ENCODE measurements around the gene SAG. TPM values are rescaled to one million over a fixed set of nuclear protein-coding genes. Genes with fewer than 3 reads are reported as not detected.
A peak's percentile ranks its signal among the peaks of the same experiment; 100 is the strongest.
"Not testable (repeated sequence)": the region's sequence is repeated elsewhere in the genome, so short reads cannot be mapped to it uniquely, and the experiment has no call there.

The SAG gene
- total and polyA plus RNA-seq, 10 of the 15 experiments (the other 5 are each of a cell fraction or from before 2014, with no cell fraction given), result 0.06 to 0.47 TPM; not detected in 8

- H3K4me3 ChIP-seq; SMC1A ChIA-PET (ENCODE audit: uncharacterized antibody, unreplicated experiment); H4K20me1 ChIP-seq (ENCODE audit: control insufficient read depth, insufficient read depth); H3K27ac ChIP-seq (ENCODE audit: control insufficient read depth, insufficient read depth); intact Hi-C loops (cut with micrococcal nuclease; ENCODE audit: unreplicated experiment); H3K79me2 ChIP-seq (ENCODE audit: control insufficient read depth, insufficient read depth, low read length); FAIRE-seq; BruUV-seq (replicated peaks); in situ Hi-C loops (cut with MboI); H3K9me3 ChIP-seq (replicated peaks; ENCODE audit: control insufficient read depth, insufficient read depth, low read length); POLR2A ChIA-PET; H2AFZ ChIP-seq (ENCODE audit: control insufficient read depth, low read depth, low read length); H3K4me2 ChIP-seq (ENCODE audit: control insufficient read depth, insufficient read depth); RAD21 ChIA-PET (ENCODE audit: unreplicated experiment); H3K9ac ChIP-seq (ENCODE audit: control insufficient read depth, insufficient read depth, low read length); DNase-seq (ENCODE audit: low read depth, low spot score); ATAC-seq; H3K27me3 ChIP-seq (replicated peaks in 1 of 2; ENCODE audit: control insufficient read depth in 2 of 2, insufficient read depth in 2 of 2, low read length in 1 of 2): not testable (repeated sequence)
- 93% methylated on average over 11 of the region's 11 CpGs for WGBS (ENCODE audit: insufficient coverage, insufficient replicate concordance, low lambda C conversion rate, missing lambda C conversion rate)
- CTCF ChIA-PET, result interaction anchor here (1.5 kb wide), 1 partner anchor 44 kb away, joined by 3 read pairs; no protein-coding TSS in a partner anchor
- Histone ChIP-seq H3K4me1 (ENCODE audit: control insufficient read depth, insufficient read depth, low read length) (peaks cover 13% of the 10 kb centered on the region), H3K36me3 (ENCODE audit: control insufficient read depth in 2 of 2, insufficient read depth in 2 of 2, low read length in 1 of 2) (peaks cover 0 to 11% of the 10 kb centered on the region in 2 experiments; a peak in 3 of 4 replicates)
Observed at GRCh38 chr2:233374776-233375175, 67.2 kb downstream of the SAG start.

- Histone ChIP-seq H2AFZ (ENCODE audit: control insufficient read depth, low read depth, low read length) (no peak overlapping the region), H3K9me3 (replicated peaks; ENCODE audit: control insufficient read depth, insufficient read depth, low read length) (no peaks in the 10 kb centered on the region), H3K36me3 (ENCODE audit: control insufficient read depth in 2 of 2, insufficient read depth in 2 of 2, low read length in 1 of 2) (peaks cover 0 to 11% of the 10 kb centered on the region in 2 experiments; a peak in 3 of 4 replicates), H3K79me2 (ENCODE audit: control insufficient read depth, insufficient read depth, low read length) (peaks cover 8% of the 10 kb centered on the region), H3K9ac (ENCODE audit: control insufficient read depth, insufficient read depth, low read length) (no peak overlapping the region; the same call in 1 of the 2 replicates), H3K4me3 (no peak overlapping the region), H3K4me2 (ENCODE audit: control insufficient read depth, insufficient read depth) (peak overlapping the region; percentile 67), H4K20me1 (ENCODE audit: control insufficient read depth, insufficient read depth) (no peaks in the 10 kb centered on the region), H3K4me1 (ENCODE audit: control insufficient read depth, insufficient read depth, low read length) (peaks cover 21% of the 10 kb centered on the region), H3K27me3 (replicated peaks in 1 of 2; ENCODE audit: control insufficient read depth in 2 of 2, insufficient read depth in 2 of 2, low read length in 1 of 2) (no peaks in the 10 kb centered on the region), H3K27ac (ENCODE audit: control insufficient read depth, insufficient read depth) (peak overlapping the region; percentile 51)
- BruUV-seq (replicated peaks), result no TSS peak
- RAD21 ChIA-PET (ENCODE audit: unreplicated experiment), result interaction anchor here (0.9 kb wide), 1 partner anchor 18 kb away, joined by 3 read pairs; no protein-coding TSS in a partner anchor
- intact Hi-C loops (cut with micrococcal nuclease; ENCODE audit: unreplicated experiment) (no loop called here), in situ Hi-C loops (cut with MboI) (no loop called here)
- POLR2A ChIA-PET, result no interaction called here
- ATAC-seq (peak; percentile 41), FAIRE-seq (peak; percentile 23), DNase-seq (ENCODE audit: low read depth, low spot score) (no peak)
- WGBS (ENCODE audit: insufficient coverage, insufficient replicate concordance, low lambda C conversion rate, missing lambda C conversion rate), result 44% methylated on average over 10 of the region's 10 CpGs
- TF ChIP-seq ETV6 (conservative IDR thresholded peaks at IDR 0.05 in 1 of 2, IDR thresholded peaks at IDR 0.05 in 1 of 2; ENCODE audit: borderline replicate concordance in 1 of 2, low read depth in 1 of 2), result 0 out of 4 replicates have a peak, but pooled peaks of 1 of the 2 experiments have one; percentile 18
- no peak for TF ChIP-seq ZNF687 (IDR thresholded peaks at IDR 0.05)
- TF ChIP-seq EED (IDR thresholded peaks at IDR 0.05; ENCODE audit: low read depth), result peak; percentile 32
- TF ChIP-seq MEF2B (IDR thresholded peaks at IDR 0.05; ENCODE audit: partially characterized antibody, poor library complexity, severe bottlenecking), result peak; percentile 29
- TF ChIP-seq RUNX3 (IDR thresholded peaks at IDR 0.05; ENCODE audit: low read length), result peak; percentile 78
- 0 out of 4 replicates have a peak, but pooled peaks of 1 of the 2 experiments have one; percentile 7 for TF ChIP-seq IKZF2 (IDR thresholded peaks at IDR 0.05)
- TF ChIP-seq TCF12 (IDR thresholded peaks at IDR 0.05; ENCODE audit: low read depth, low read length), result peak; percentile 42; the same call in 1 of the 2 replicates
- TF ChIP-seq MEF2A (IDR thresholded peaks at IDR 0.05; ENCODE audit: insufficient read depth, low read depth, low read length), result peak; percentile 76; the same call in 1 of the 2 replicates
- TF ChIP-seq NFYA (IDR thresholded peaks at IDR 0.05; ENCODE audit: borderline replicate concordance, low read depth, low read length), result no peak
- SMC1A ChIA-PET (ENCODE audit: uncharacterized antibody, unreplicated experiment), result interaction anchor here (0.5 to 1.8 kb wide), 2 partner anchors 18 to 107 kb away, joined by 3 to 6 read pairs; no protein-coding TSS in a partner anchor
- CTCF ChIA-PET, result interaction anchor here (2.3 kb wide), 1 partner anchor 19 kb away, joined by 7 read pairs; no protein-coding TSS in a partner anchor
Observed at GRCh38 chr2:233375490-233376314, 68.1 kb downstream of the SAG start.
